ENCODE data around the gene PSMC5. TPM values are rescaled to one million over a fixed set of nuclear protein-coding genes. Genes with fewer than 3 reads are reported as not detected.

PSMC5 gene
- polyA plus RNA-seq, 1 experiment: 220 TPM

- no peak for TF ChIP-seq CTCF (IDR thresholded peaks at IDR 0.05; ENCODE audit: low read depth, low read length)
- ChIA-PET CTCF (no interaction called here), POLR2A (interaction anchor here (0.6 to 1.3 kb wide), 5 partner anchors 10 to 43 kb away, joined by 3 to 9 read pairs (median 4); partner anchors contain the start of genes CCDC47, DDX42 and PSMC5)
- Histone ChIP-seq H3K27me3 (ENCODE audit: control insufficient read depth, insufficient read depth, low read length) (no peaks in the 10 kb centered on the region), H3K4me3 (ENCODE audit: low read depth, low read length) (no peak overlapping the region), H3K27ac (ENCODE audit: low read depth, low read length) (peak overlapping the region; percentile 61), H3K9me3 (ENCODE audit: control insufficient read depth, insufficient read depth, low read length) (no peaks in the 10 kb centered on the region)
- DNase-seq (ENCODE audit: low read depth, low spot score): no peak
Observed at GRCh38 chr17:63816123-63816522, 11.1 kb upstream of the PSMC5 start.

GRCh38 chr17:63816669-63817068, 10.6 kb upstream of the PSMC5 start:
- peak; percentile 23 for DNase-seq (ENCODE audit: low read depth, low spot score)
- peak overlapping the region; percentile 55 for H3K27ac ChIP-seq (ENCODE audit: low read depth, low read length)
- no peaks in the 10 kb centered on the region for H3K9me3 ChIP-seq (ENCODE audit: control insufficient read depth, insufficient read depth, low read length)
- CTCF ChIA-PET: interaction anchor here (1.0 kb wide), 1 partner anchor 11 kb away, joined by 3 read pairs; no protein-coding TSS in a partner anchor
- POLR2A ChIA-PET: interaction anchor here (0.6 to 1.3 kb wide), 5 partner anchors 9 to 73 kb away, joined by 3 to 9 read pairs (median 4); partner anchors contain the start of genes CCDC47, DDX42 and PSMC5
- no peaks in the 10 kb centered on the region for H3K27me3 ChIP-seq (ENCODE audit: control insufficient read depth, insufficient read depth, low read length)
- TF ChIP-seq CTCF (IDR thresholded peaks at IDR 0.05; ENCODE audit: low read depth, low read length): no peak
- H3K4me3 ChIP-seq (ENCODE audit: low read depth, low read length): no peak overlapping the region

- no peak for TF ChIP-seq CTCF (IDR thresholded peaks at IDR 0.05; ENCODE audit: low read depth, low read length)
- CTCF ChIA-PET: interaction anchor here (1.2 kb wide), 1 partner anchor 16 kb away, joined by 3 read pairs; no protein-coding TSS in a partner anchor
- no peak overlapping the region for H3K4me3 ChIP-seq (ENCODE audit: low read depth, low read length)
Observed at GRCh38 chr17:63817736-63818385, 9.4 kb upstream of the PSMC5 start.

GRCh38 chr17:63819131-63819530, 8.1 kb upstream of the PSMC5 start:
- no peak overlapping the region for H3K4me3 ChIP-seq (ENCODE audit: low read depth, low read length)
- TF ChIP-seq CTCF (IDR thresholded peaks at IDR 0.05; ENCODE audit: low read depth, low read length): no peak
- no peaks in the 10 kb centered on the region for H3K27me3 ChIP-seq (ENCODE audit: control insufficient read depth, insufficient read depth, low read length)
- no peaks in the 10 kb centered on the region for H3K9me3 ChIP-seq (ENCODE audit: control insufficient read depth, insufficient read depth, low read length)
- no peak overlapping the region for H3K27ac ChIP-seq (ENCODE audit: low read depth, low read length)
- ChIA-PET CTCF (no interaction called here), POLR2A (interaction anchor here (1.0 kb wide), 1 partner anchor 46 kb away, joined by 3 read pairs; the partner anchor contains the start of gene CCDC47)
- DNase-seq (ENCODE audit: low read depth, low spot score): no peak

More at GRCh38 chr17:63817736-63818385, 9.4 kb upstream of the PSMC5 start:
- Histone ChIP-seq H3K27me3 (ENCODE audit: control insufficient read depth, insufficient read depth, low read length) (no peaks in the 10 kb centered on the region), H3K27ac (ENCODE audit: low read depth, low read length) (peak overlapping the region; percentile 24), H3K9me3 (ENCODE audit: control insufficient read depth, insufficient read depth, low read length) (no peaks in the 10 kb centered on the region)
- DNase-seq (ENCODE audit: low read depth, low spot score): no peak
- POLR2A ChIA-PET: interaction anchor here (0.8 to 0.9 kb wide), 2 partner anchors 9 to 14 kb away, joined by 3 read pairs; partner anchors contain the start of gene PSMC5

Data from AG04450 (cell line).